Stimulated activated CD8-positive, alpha-beta memory T cell treated with anti-CD3 and anti-CD28 coated beads, Interleukin-12 subunit alpha, Interleukin-12 subunit beta, amount 100 ng/mL, for 1 hour (primary cell): Measurements from ENCODE around the gene ELANE.

Experiments used
- DNase-seq: peaks from one replicate; pipeline ENCODE4 v3.0.0-alpha.2; 2020; ENCODE audit warnings: low read depth

Gene ELANE

GRCh38 chr19:898663-899062, 46.6 kb downstream of the ELANE start:
- DNase-seq, result no peak

- no peak for DNase-seq
These were observed 47.4 kb downstream of the ELANE start for GRCh38 chr19:899336-900042.

GRCh38 chr19:900043-900301, 47.9 kb downstream of the ELANE start:
- DNase-seq, result no peak

DNA sequence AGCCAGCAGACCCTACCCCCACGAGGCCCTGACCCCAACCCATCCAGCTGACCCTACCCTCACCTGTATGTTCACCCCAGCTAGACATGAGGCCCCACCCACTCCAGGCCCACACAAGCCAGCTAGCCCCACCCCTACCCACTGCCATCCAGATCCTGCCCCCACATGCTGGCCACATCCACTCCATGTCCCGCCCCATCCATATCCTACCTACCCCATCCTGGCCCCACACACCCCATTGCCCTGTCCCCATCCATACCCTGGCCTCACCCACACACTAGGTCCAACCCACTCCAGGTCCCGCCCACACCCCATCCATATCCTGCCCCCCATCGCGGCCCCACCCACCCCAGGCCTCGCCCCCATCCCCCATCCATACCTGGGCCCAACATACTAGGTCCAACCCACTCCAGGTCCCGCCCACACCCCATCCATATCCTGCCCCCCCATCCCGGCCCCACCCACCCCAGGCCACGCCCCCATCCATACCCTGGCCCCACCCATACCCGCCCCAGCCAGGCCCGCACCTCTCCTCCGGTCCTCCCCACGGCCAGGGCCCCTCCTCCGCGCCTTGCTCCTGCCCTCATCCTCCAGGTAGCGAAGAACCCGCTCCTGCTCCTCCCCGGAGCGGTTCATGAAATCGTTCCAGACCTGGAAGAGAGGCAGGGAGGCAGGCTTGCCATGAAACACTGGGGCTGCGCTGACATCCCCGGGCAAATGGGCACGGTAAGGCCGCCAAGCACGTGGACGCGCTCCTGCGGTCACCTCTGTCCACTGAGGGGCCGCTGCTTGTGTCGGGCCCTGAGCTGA, 48.4 kb downstream of the ELANE start:
- DNase-seq, result no peak

- DNase-seq, result no peak
These were observed 49.4 kb downstream of the ELANE start for GRCh38 chr19:901216-902092.

DNA sequence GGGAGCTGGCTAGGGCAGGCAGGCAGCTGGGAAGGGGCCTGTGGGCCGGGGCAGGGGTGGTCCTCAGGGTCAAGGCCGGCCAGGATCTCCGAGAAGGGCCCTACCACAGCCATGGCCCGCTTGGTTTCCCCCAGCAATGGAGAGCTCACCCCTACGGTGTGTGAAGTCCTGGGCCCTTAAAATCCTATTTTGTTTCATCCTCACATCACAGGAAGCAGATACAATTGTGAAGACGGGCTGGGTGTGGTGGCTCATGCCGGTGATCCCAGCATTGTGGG, 49.9 kb downstream of the ELANE start:
- no peak for DNase-seq

- no peak for DNase-seq
These were observed 50.5 kb downstream of the ELANE start for GRCh38 chr19:902446-903226.

DNA sequence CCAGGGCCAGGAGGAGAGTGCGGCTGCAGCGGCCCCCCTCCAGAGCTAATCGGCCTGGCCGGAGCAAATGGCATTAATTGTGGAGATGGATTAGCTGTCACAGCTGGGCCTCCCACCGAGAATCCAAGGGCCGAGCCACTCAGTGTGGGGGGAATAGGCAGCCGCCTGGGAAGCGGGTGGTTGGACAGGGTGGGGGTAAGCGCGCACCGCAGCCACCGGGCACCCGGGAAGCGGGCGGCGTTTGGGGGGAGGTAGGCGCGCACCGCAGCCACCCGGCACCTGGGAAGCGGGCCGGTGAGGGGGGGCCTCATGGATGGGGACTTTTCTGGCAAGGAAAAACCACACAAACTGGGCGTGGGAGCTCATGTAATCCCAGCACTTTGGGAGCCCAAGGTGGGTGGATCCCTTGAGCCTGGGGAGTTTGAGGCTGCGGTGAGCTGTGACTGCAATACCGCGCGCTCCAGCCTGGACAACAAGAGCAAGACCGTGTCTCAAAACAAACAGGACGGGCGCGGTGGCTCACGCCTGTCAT, 51.2 kb downstream of the ELANE start:
- no peak for DNase-seq

GRCh38 chr19:904545-904944, 52.4 kb downstream of the ELANE start:
- no peak for DNase-seq
